ENCODE results near the gene LGR6. TPM values are rescaled to one million over a fixed set of nuclear protein-coding genes. Genes with fewer than 3 reads are reported as not detected.

LGR6 gene
- total RNA-seq, 6 experiments from 2014 or later = 0.17 to 2.0 (median 1.0) TPM

GRCh38 chr1:202293569-202293968, 100.0 kb downstream of the LGR6 start:
- no peaks in the 10 kb centered on the region for H3K36me3 ChIP-seq
- H3K9me3 ChIP-seq = no peaks in the 10 kb centered on the region
- H3K27ac ChIP-seq = no peak overlapping the region
- no peaks in the 10 kb centered on the region for H3K4me1 ChIP-seq
- H3K4me3 ChIP-seq = no peak overlapping the region
- H3K27me3 ChIP-seq = no peaks in the 10 kb centered on the region
- WGBS (ENCODE audit: insufficient coverage, low coverage, low lambda C conversion rate, missing lambda C conversion rate) = 67% methylated on average over 4 of the region's 4 CpGs
- ATAC-seq (no peak), DNase-seq (no peak)
- intact Hi-C loops (cut with DNase I) = no loop called here
- TF ChIP-seq, protein P1, sequence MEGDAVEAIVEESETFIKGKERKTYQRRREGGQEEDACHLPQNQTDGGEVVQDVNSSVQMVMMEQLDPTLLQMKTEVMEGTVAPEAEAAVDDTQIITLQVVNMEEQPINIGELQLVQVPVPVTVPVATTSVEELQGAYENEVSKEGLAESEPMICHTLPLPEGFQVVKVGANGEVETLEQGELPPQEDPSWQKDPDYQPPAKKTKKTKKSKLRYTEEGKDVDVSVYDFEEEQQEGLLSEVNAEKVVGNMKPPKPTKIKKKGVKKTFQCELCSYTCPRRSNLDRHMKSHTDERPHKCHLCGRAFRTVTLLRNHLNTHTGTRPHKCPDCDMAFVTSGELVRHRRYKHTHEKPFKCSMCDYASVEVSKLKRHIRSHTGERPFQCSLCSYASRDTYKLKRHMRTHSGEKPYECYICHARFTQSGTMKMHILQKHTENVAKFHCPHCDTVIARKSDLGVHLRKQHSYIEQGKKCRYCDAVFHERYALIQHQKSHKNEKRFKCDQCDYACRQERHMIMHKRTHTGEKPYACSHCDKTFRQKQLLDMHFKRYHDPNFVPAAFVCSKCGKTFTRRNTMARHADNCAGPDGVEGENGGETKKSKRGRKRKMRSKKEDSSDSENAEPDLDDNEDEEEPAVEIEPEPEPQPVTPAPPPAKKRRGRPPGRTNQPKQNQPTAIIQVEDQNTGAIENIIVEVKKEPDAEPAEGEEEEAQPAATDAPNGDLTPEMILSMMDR (IDR thresholded peaks at IDR 0.05) = no peak
- no peak for TF ChIP-seq POLR2A (IDR thresholded peaks at IDR 0.05)

- no peak overlapping the region for H3K4me3 ChIP-seq
- H3K4me1 ChIP-seq = no peaks in the 10 kb centered on the region
- no peak for TF ChIP-seq POLR2A (IDR thresholded peaks at IDR 0.05)
- TF ChIP-seq, protein P1 (IDR thresholded peaks at IDR 0.05) = no peak
- DNase-seq (no peak), ATAC-seq (no peak)
- 81% methylated on average over 8 of the region's 9 CpGs for WGBS (ENCODE audit: insufficient coverage, low coverage, low lambda C conversion rate, missing lambda C conversion rate)
- H3K27ac ChIP-seq = no peak overlapping the region
- no peaks in the 10 kb centered on the region for H3K9me3 ChIP-seq
- H3K27me3 ChIP-seq = no peaks in the 10 kb centered on the region
- no peaks in the 10 kb centered on the region for H3K36me3 ChIP-seq
- intact Hi-C loops (cut with DNase I) = no loop called here
Observed at GRCh38 chr1:202302166-202302565, 108.6 kb downstream of the LGR6 start.

DNA sequence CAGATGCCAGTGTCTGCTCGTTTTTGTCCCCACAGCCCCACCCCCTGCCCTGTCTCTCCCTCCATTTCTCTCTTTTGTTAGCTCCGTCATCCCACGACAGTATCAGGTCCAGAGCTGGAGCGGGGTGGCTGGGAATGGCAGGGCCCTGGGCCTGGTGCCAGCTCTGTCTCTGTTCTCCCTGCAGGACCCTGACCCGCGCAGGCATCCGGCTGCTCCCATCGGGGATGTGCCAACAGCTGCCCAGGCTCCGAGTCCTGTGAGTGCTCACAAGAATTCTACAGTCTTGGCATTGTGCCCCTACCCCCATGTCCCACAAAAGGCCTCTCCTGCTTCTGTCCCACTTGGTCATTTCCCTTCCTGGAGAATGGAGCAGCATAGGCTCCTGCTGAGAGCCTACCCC, 110.8 kb downstream of the LGR6 start:
- no peaks in the 10 kb centered on the region for H3K4me1 ChIP-seq
- TF ChIP-seq, protein P1 (IDR thresholded peaks at IDR 0.05) = no peak
- no peak for TF ChIP-seq POLR2A (IDR thresholded peaks at IDR 0.05)
- WGBS (ENCODE audit: insufficient coverage, low coverage, low lambda C conversion rate, missing lambda C conversion rate) = 78% methylated on average over 8 of the region's 9 CpGs
- ATAC-seq (no peak), DNase-seq (no peak)
- intact Hi-C loops (cut with DNase I) = no loop called here
- no peak overlapping the region for H3K4me3 ChIP-seq
- no peaks in the 10 kb centered on the region for H3K27me3 ChIP-seq
- no peak overlapping the region for H3K27ac ChIP-seq
- H3K36me3 ChIP-seq = no peaks in the 10 kb centered on the region
- no peaks in the 10 kb centered on the region for H3K9me3 ChIP-seq

DNA sequence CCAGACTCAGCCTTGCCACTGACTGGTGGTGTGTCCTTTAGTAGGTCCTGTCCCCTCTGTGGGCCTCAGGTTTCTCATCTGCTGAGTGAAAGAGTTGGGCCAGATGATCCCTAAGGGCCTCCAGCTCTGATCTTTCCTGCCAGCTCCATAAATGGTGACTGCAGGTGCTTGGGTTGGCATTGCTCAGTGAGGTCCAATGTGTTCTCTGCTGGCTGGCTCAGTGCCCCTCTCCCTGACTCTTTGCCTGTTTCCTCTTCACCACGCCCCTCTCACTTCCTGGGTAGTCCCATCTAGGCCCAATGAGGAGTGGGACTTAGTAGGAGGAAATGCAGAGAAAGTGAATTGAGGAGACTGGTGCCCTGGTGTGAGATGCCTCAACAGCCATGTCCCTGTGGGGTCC, 111.6 kb downstream of the LGR6 start:
- no peaks in the 10 kb centered on the region for H3K27me3 ChIP-seq
- 31% methylated on average over 1 of the region's 1 CpG for WGBS (ENCODE audit: insufficient coverage, low coverage, low lambda C conversion rate, missing lambda C conversion rate)
- H3K36me3 ChIP-seq = no peaks in the 10 kb centered on the region
- no peak overlapping the region for H3K27ac ChIP-seq
- H3K4me3 ChIP-seq = no peak overlapping the region
- intact Hi-C loops (cut with DNase I) = no loop called here
- no peaks in the 10 kb centered on the region for H3K9me3 ChIP-seq
- DNase-seq = no peak
- TF ChIP-seq, protein P1 (IDR thresholded peaks at IDR 0.05) = no peak
- TF ChIP-seq POLR2A (IDR thresholded peaks at IDR 0.05) = no peak
- ATAC-seq = no peak
- H3K4me1 ChIP-seq = no peaks in the 10 kb centered on the region

All from right lobe of liver (tissue), 6 donors.